ENCODE measurements around the gene EME2. TPM values are rescaled to one million over a fixed set of nuclear protein-coding genes. Genes with fewer than 3 reads are reported as not detected.

EME2 gene
- total RNA-seq: 5.2 TPM

DNA sequence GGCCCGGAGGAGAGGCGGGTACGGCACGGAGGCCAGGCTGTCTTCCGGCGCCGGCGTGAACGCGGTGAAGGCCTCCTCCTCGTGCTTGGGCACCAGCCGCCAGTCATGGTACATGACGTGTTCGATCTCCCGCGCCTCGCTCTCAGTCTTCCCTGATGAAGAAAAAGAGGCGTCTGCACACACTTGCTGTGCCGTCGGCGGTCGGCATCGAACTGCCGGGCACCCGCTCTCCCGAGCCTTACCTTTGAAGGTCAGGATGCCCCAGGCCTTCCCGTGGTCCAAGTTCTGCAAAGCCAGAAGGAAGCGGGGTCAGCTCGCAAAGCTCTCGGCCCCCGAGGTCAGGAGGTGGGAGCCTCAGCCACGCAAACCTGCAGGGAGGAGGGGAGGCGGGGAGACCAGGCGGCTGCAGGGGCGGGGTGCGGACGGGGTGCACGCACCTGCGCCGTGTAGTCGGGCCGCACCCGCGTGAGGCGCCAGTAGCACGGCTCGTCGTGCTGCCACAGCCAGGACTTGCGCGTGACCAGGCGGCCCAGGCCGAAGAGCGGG, at the start of gene EME2:
Gene EME2 (plus strand): TSS at position 449 of the 546 bp plus-strand sequence. CDS start 418 bp downstream, outside the sequence.
- Histone ChIP-seq H3K9ac (ENCODE audit: low read depth in 1 of 3, low read length in 3 of 3) (peak within 1 kb of the TSS; percentile 82 to 95 (median 83)), H3K27me3 (ENCODE audit: control insufficient read depth in 3 of 3, insufficient read depth in 3 of 3, low read length in 3 of 3) (no peaks in the 10 kb centered on the region), H3K27ac (ENCODE audit: low read depth, low read length) (peak within 1 kb of the TSS; percentile 81), H3K36me3 (ENCODE audit: control insufficient read depth in 3 of 3, insufficient read depth in 3 of 3, low read length in 3 of 3) (peaks cover 22 to 40% (median 30%) of the 10 kb centered on the region in 3 donors), H3K4me1 (ENCODE audit: control insufficient read depth in 3 of 3, insufficient read depth in 3 of 3, low read length in 3 of 3) (peaks cover 29 to 49% (median 37%) of the 10 kb centered on the region in 3 donors), H3K4me3 (ENCODE audit: low read length in 3 of 3) (peak within 1 kb of the TSS; percentile 69 to 90 (median 90)), H3K9me3 (ENCODE audit: control insufficient read depth in 3 of 3, low read length in 3 of 3) (no peaks in the 10 kb centered on the region)

DNA sequence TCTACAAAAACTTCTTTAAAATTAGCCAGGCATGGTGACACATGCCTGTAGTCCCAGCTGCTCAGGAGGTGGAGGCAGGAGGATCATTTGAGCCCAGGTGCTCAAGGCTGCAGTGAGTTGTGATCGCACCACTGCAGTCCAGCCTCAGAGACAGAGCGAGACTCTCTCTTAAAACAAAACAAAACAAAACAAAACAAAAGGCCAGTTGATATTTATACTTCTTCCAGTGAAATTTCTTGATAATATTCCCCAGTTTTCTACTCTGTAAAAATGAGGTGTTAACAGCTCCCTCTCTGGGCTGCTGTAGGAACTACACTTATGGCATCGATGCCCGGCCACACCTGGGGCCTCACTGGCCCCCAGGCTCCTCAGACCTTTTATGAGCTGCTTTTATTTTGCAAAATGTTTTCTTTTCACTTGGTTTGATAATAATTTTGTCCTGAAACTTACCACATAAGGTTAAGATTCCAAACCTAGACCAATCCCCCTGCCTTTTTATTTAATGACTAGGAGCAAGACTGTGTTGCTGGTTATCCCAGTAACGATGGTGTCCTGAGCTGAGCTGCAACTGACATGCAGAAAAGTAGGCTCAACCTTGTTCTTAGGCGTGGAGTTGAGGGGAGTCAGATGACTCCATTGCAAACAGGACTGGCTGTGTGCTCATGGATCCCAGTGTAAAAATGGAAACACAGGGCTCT, 49.0 kb upstream of the EME2 start:
- Histone ChIP-seq H3K9ac (ENCODE audit: low read depth in 1 of 3, low read length in 3 of 3) (no peak overlapping the region), H3K27ac (ENCODE audit: low read depth, low read length) (no peak overlapping the region)

GRCh38 chr16:1724491-1724890, 48.1 kb upstream of the EME2 start:
- no peaks in the 10 kb centered on the region for H3K27me3 ChIP-seq (ENCODE audit: control insufficient read depth in 3 of 3, insufficient read depth in 3 of 3, low read length in 3 of 3)
- H3K9me3 ChIP-seq (ENCODE audit: control insufficient read depth in 3 of 3, low read length in 3 of 3): no peaks in the 10 kb centered on the region
- no peak overlapping the region for H3K27ac ChIP-seq (ENCODE audit: low read depth, low read length)
- peaks cover 0 to 19% (median 2%) of the 10 kb centered on the region in 3 donors for H3K4me1 ChIP-seq (ENCODE audit: control insufficient read depth in 3 of 3, insufficient read depth in 3 of 3, low read length in 3 of 3)
- no peak overlapping the region for H3K9ac ChIP-seq (ENCODE audit: low read depth in 1 of 3, low read length in 3 of 3)
- no peak overlapping the region for H3K4me3 ChIP-seq (ENCODE audit: low read length in 3 of 3)
- peaks cover 29 to 35% (median 30%) of the 10 kb centered on the region in 3 donors for H3K36me3 ChIP-seq (ENCODE audit: control insufficient read depth in 3 of 3, insufficient read depth in 3 of 3, low read length in 3 of 3)

More for the DNA sequence above, 49.0 kb upstream of the EME2 start:
- no peaks in the 10 kb centered on the region for H3K27me3 ChIP-seq (ENCODE audit: control insufficient read depth in 3 of 3, insufficient read depth in 3 of 3, low read length in 3 of 3)
- H3K4me3 ChIP-seq (ENCODE audit: low read length in 3 of 3): no peak overlapping the region
- peaks cover 0 to 22% (median 6%) of the 10 kb centered on the region in 3 donors for H3K4me1 ChIP-seq (ENCODE audit: control insufficient read depth in 3 of 3, insufficient read depth in 3 of 3, low read length in 3 of 3)
- H3K9me3 ChIP-seq (ENCODE audit: control insufficient read depth in 3 of 3, low read length in 3 of 3): no peaks in the 10 kb centered on the region
- H3K36me3 ChIP-seq (ENCODE audit: control insufficient read depth in 3 of 3, insufficient read depth in 3 of 3, low read length in 3 of 3): peaks cover 23 to 27% (median 25%) of the 10 kb centered on the region in 3 donors

DNA sequence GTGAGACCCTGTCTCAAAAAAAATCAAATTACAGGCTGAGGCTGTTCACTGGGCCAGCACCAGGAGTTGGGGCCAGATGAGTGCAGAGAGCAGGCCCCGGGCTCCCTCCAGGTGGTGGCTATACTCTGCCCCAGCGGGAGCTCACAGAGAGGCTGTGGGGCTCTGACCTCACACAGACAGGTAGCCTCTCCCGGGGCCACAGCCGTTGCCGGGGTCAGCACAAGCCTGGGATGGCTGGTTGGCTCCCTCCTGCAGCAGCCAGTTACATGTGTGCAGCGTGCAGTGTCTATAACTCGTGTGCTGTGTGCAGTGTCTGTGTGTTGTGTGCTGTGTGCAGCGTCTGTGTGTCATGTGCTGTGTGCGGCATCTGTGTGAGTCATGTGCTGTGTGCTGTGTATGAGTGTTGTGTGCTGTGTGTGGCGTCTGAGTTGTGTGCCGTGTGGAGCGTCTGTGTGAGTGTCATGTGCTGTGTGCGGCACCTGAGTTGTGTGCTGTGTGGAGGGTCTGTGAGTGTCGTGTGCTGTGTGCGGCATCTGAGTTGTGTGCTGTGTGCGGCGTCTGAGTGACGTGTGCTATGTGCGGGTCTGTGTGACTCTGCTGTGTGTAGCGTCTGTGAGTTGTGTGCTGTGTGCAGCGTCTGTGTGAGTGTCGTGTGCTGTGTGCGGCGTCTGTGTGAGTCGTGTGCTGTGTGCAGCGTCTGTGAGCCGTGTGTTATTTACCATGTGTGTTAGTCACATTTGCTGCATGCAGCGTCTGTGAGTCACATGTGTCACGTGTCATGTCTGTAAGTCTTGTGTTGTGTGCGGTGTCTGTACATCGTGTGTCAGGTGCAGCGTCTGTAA, 45.7 kb upstream of the EME2 start:
- no peak overlapping the region for H3K4me3 ChIP-seq (ENCODE audit: low read length in 3 of 3)
- no peaks in the 10 kb centered on the region for H3K9me3 ChIP-seq (ENCODE audit: control insufficient read depth in 3 of 3, low read length in 3 of 3)
- no peaks in the 10 kb centered on the region for H3K27me3 ChIP-seq (ENCODE audit: control insufficient read depth in 3 of 3, insufficient read depth in 3 of 3, low read length in 3 of 3)
- no peak overlapping the region for H3K27ac ChIP-seq (ENCODE audit: low read depth, low read length)
- peaks cover 28 to 39% (median 31%) of the 10 kb centered on the region in 3 donors for H3K36me3 ChIP-seq (ENCODE audit: control insufficient read depth in 3 of 3, insufficient read depth in 3 of 3, low read length in 3 of 3)
- no peak overlapping the region for H3K9ac ChIP-seq (ENCODE audit: low read depth in 1 of 3, low read length in 3 of 3)
- peaks cover 0 to 21% (median 2%) of the 10 kb centered on the region in 3 donors for H3K4me1 ChIP-seq (ENCODE audit: control insufficient read depth in 3 of 3, insufficient read depth in 3 of 3, low read length in 3 of 3)

DNA sequence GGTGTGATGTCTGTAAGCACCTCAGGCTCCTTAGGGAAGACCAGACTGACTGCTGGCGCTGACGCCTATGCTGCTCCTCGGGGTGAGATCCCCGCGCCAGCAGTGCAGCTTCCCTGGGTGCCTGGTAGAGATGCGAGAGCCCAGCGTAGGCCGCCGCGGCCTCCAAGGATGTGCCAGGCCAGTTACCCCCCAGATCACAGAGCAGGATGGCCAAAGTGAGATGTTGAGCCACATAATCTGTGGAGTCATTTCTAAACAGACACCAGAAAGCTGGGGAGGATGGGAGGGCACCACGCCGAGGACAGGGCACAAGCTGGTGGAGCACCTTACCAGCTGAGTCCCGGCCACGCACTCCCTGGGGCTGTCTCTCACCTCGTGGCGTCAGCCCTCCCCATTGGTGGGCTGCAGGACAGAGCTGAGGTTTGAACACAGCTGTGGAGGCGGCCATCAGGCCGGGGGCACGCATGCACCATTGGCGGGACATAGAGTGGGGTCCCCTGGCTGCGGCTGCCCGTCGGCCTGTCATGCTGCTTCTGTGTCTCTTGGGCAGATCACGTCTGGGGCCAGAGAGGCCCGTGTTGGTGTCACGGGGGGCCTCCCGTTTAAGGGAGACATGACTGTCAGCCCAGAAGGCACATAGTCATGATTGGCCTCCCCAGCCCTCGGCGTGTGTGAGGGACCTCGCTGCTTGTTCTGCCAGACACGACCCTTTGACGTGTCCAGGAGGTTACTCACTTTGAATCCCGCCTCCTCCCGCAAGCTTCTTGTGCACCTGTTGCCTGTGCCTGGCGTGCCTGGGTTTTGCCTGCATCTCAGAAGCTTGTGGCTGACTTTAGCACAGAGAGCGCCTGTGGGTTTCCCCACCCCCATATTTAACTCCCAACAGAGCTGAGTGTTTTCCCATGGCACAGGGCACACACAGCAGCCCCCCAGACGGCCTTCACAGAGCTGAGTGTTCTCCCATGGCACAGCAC, 44.7 kb upstream of the EME2 start:
- no peak overlapping the region for H3K27ac ChIP-seq (ENCODE audit: low read depth, low read length)
- no peak overlapping the region for H3K4me3 ChIP-seq (ENCODE audit: low read length in 3 of 3)

DNA sequence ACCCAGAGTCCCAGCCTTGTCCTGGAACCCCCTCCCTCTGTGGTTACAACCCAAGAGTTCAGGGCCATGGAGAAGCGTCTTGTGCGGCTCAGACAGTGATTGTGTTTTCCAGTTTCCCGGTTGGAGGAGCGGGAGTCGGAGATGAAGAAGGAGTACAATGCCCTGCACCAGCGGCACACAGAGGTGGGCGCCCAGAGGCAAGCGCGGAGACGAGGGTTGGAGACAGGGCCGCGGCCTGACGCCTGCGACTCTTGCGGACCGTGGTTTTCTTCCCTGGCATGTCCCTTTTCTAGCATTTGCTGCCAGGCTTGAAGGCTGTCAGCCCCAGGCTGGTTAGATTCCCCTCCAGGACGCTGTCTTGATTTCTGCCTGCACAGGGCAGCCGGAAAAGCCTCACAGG, 43.6 kb upstream of the EME2 start:
- H3K4me3 ChIP-seq (ENCODE audit: low read length in 3 of 3): no peak overlapping the region
- peaks cover 0 to 6% (median 0%) of the 10 kb centered on the region in 3 donors for H3K4me1 ChIP-seq (ENCODE audit: control insufficient read depth in 3 of 3, insufficient read depth in 3 of 3, low read length in 3 of 3)
- H3K9ac ChIP-seq (ENCODE audit: low read depth in 1 of 3, low read length in 3 of 3): no peak overlapping the region
- no peak overlapping the region for H3K27ac ChIP-seq (ENCODE audit: low read depth, low read length)
- H3K36me3 ChIP-seq (ENCODE audit: control insufficient read depth in 3 of 3, insufficient read depth in 3 of 3, low read length in 3 of 3): peaks cover 45 to 56% (median 52%) of the 10 kb centered on the region in 3 donors
- H3K27me3 ChIP-seq (ENCODE audit: control insufficient read depth in 3 of 3, insufficient read depth in 3 of 3, low read length in 3 of 3): no peaks in the 10 kb centered on the region
- H3K9me3 ChIP-seq (ENCODE audit: control insufficient read depth in 3 of 3, low read length in 3 of 3): no peaks in the 10 kb centered on the region

More for the DNA sequence above, 44.7 kb upstream of the EME2 start:
- H3K36me3 ChIP-seq (ENCODE audit: control insufficient read depth in 3 of 3, insufficient read depth in 3 of 3, low read length in 3 of 3): peaks cover 35 to 46% (median 41%) of the 10 kb centered on the region in 3 donors
- no peak overlapping the region for H3K9ac ChIP-seq (ENCODE audit: low read depth in 1 of 3, low read length in 3 of 3)
- H3K4me1 ChIP-seq (ENCODE audit: control insufficient read depth in 3 of 3, insufficient read depth in 3 of 3, low read length in 3 of 3): peaks cover 0 to 10% (median 0%) of the 10 kb centered on the region in 3 donors
- H3K27me3 ChIP-seq (ENCODE audit: control insufficient read depth in 3 of 3, insufficient read depth in 3 of 3, low read length in 3 of 3): no peaks in the 10 kb centered on the region
- no peaks in the 10 kb centered on the region for H3K9me3 ChIP-seq (ENCODE audit: control insufficient read depth in 3 of 3, low read length in 3 of 3)

GRCh38 chr16:1729445-1729844, 43.2 kb upstream of the EME2 start:
- Histone ChIP-seq H3K27me3 (ENCODE audit: control insufficient read depth in 3 of 3, insufficient read depth in 3 of 3, low read length in 3 of 3) (no peaks in the 10 kb centered on the region), H3K9ac (ENCODE audit: low read depth in 1 of 3, low read length in 3 of 3) (no peak overlapping the region), H3K4me3 (ENCODE audit: low read length in 3 of 3) (no peak overlapping the region), H3K27ac (ENCODE audit: low read depth, low read length) (no peak overlapping the region), H3K4me1 (ENCODE audit: control insufficient read depth in 3 of 3, insufficient read depth in 3 of 3, low read length in 3 of 3) (peaks cover 0 to 6% (median 0%) of the 10 kb centered on the region in 3 donors), H3K36me3 (ENCODE audit: control insufficient read depth in 3 of 3, insufficient read depth in 3 of 3, low read length in 3 of 3) (peaks cover 49 to 60% (median 55%) of the 10 kb centered on the region in 3 donors), H3K9me3 (ENCODE audit: control insufficient read depth in 3 of 3, low read length in 3 of 3) (no peaks in the 10 kb centered on the region)

DNA sequence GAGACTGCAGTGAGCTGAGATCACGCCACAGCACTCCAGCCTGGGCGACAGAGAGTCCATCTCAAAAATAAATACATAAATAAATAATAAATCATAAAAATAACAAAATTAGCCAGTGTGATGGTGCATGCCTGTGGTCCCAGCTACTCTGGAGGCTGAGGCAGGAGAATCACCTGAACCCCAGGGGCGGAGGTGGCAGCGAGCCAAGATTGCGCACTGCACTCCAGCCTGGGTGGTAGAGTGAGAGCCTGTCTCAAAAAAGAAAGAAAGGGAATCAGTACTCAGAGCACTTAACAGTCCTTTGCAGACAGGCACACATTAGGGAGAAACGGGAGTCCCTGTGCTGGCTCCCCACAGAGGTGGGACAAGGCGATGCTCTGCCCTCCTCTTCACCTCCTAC, 41.5 kb upstream of the EME2 start:
- peaks cover 52 to 63% (median 56%) of the 10 kb centered on the region in 3 donors for H3K36me3 ChIP-seq (ENCODE audit: control insufficient read depth in 3 of 3, insufficient read depth in 3 of 3, low read length in 3 of 3)
- H3K27me3 ChIP-seq (ENCODE audit: control insufficient read depth in 3 of 3, insufficient read depth in 3 of 3, low read length in 3 of 3): no peaks in the 10 kb centered on the region
- peak overlapping the region in 1 of 3 donors; percentile 8 for H3K9ac ChIP-seq (ENCODE audit: low read depth in 1 of 3, low read length in 3 of 3)
- peaks cover 0 to 6% (median 0%) of the 10 kb centered on the region in 3 donors for H3K4me1 ChIP-seq (ENCODE audit: control insufficient read depth in 3 of 3, insufficient read depth in 3 of 3, low read length in 3 of 3)
- no peak overlapping the region for H3K27ac ChIP-seq (ENCODE audit: low read depth, low read length)
- H3K4me3 ChIP-seq (ENCODE audit: low read length in 3 of 3): no peak overlapping the region
- H3K9me3 ChIP-seq (ENCODE audit: control insufficient read depth in 3 of 3, low read length in 3 of 3): no peaks in the 10 kb centered on the region

DNA sequence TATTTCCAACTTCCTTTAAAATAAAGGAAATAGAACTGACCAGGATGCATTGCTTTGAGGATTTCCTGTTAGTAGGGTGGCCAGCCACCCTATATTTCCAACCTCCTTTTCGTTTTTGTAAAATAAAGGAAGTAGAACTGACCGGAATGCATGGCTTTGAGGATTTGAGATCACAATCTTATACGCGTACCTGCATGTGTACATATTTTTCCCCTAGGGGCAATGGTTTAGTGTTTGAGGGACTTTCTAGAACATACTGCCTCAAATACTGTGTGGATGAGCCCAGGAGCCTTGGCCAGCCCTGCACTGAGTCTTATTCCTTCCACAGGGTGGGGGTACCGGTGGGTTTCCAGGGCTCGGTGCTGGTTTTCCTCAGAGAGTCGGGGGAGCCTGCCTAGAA, 41.0 kb upstream of the EME2 start:
- no peaks in the 10 kb centered on the region for H3K27me3 ChIP-seq (ENCODE audit: control insufficient read depth in 3 of 3, insufficient read depth in 3 of 3, low read length in 3 of 3)
- no peak overlapping the region for H3K4me3 ChIP-seq (ENCODE audit: low read length in 3 of 3)
- H3K9ac ChIP-seq (ENCODE audit: low read depth in 1 of 3, low read length in 3 of 3): no peak overlapping the region
- no peaks in the 10 kb centered on the region for H3K9me3 ChIP-seq (ENCODE audit: control insufficient read depth in 3 of 3, low read length in 3 of 3)
- H3K36me3 ChIP-seq (ENCODE audit: control insufficient read depth in 3 of 3, insufficient read depth in 3 of 3, low read length in 3 of 3): peaks cover 46 to 59% (median 52%) of the 10 kb centered on the region in 3 donors
- H3K27ac ChIP-seq (ENCODE audit: low read depth, low read length): no peak overlapping the region
- peaks cover 0 to 6% (median 0%) of the 10 kb centered on the region in 3 donors for H3K4me1 ChIP-seq (ENCODE audit: control insufficient read depth in 3 of 3, insufficient read depth in 3 of 3, low read length in 3 of 3)

Measured in skeletal muscle tissue (tissue), 4 donors.